IMR-90 (cell line): ENCODE data around the gene PTPRO. TPM values are rescaled to one million over a fixed set of nuclear protein-coding genes. Genes with fewer than 3 reads are reported as not detected.

Source experiments
- ATAC-seq: fragments of 200-7000 bp; cut with Tn5 transposase; 2 replicates; pipeline ENCODE4 v1.9.1; 2020; ENCODE audit warnings: low read depth, mild to moderate bottlenecking, moderate library complexity
- BruUV-seq: library from RNA; stranded (reverse); fragments of 400-500 nt; replicated peaks from 2 replicates; lab custom pipeline; 2021; lab: Mats Ljungman, UMichigan
- CTCF ChIA-PET: fragments of 300-600 bp; formaldehyde crosslinking; extraction: SDS; loops from one replicate; lab custom pipeline; 2021; ENCODE audit warnings: antibody characterized with exemption; lab: Yijun Ruan, JAX
- POLR2A ChIA-PET: fragments of 300-600 bp; sonication (Branson Sonifier 250); formaldehyde crosslinking; loops from one replicate; lab custom pipeline; 2022; ENCODE audit warnings: antibody characterized with exemption; ENCODE audit not compliant: unreplicated experiment; lab: Charles Lee
- DNase-seq: peaks from one replicate; pipeline ENCODE4 v3.0.0; 2013
- H2AFZ ChIP-seq: replicated peaks from 2 replicates; pipeline ENCODE3; 2013; ENCODE audit warnings: low read length, mild to moderate bottlenecking; ENCODE audit not compliant: poor library complexity
- H2AK5ac ChIP-seq: 2 replicates; pipeline ENCODE4 v1.6.1; 2013; ENCODE audit warnings: low read depth, low read length, inconsistent platforms
- H2AK9ac ChIP-seq: replicated peaks from 2 replicates; pipeline ENCODE3; 2013; ENCODE audit warnings: mild to moderate bottlenecking, low read depth, low read length, moderate library complexity; ENCODE audit not compliant: poor library complexity
- H2BK120ac ChIP-seq: 2 replicates; pipeline ENCODE4 v1.6.1; 2013; ENCODE audit warnings: low read depth, low read length, inconsistent platforms
- H2BK15ac ChIP-seq: 3 replicates; pipeline ENCODE4 v1.6.1; 2013; ENCODE audit warnings: low read depth, low read length, inconsistent platforms
- H2BK20ac ChIP-seq: 2 replicates; pipeline ENCODE4 v1.6.1; 2013; ENCODE audit warnings: low read depth, mild to moderate bottlenecking, inconsistent platforms, low read length, moderate library complexity
- H2BK5ac ChIP-seq: 2 replicates; pipeline ENCODE4 v1.6.1; 2013; ENCODE audit warnings: mild to moderate bottlenecking, low read depth, low read length, inconsistent platforms; ENCODE audit not compliant: poor library complexity, severe bottlenecking
- H3K14ac ChIP-seq: replicated peaks from 2 replicates; pipeline ENCODE4 v1.6.1; 2013; ENCODE audit warnings: low read depth, low read length, inconsistent platforms
- H3K18ac ChIP-seq: 2 replicates; pipeline ENCODE4 v1.6.1; 2013; ENCODE audit warnings: low read depth, low read length, control low read depth
- H3K23ac ChIP-seq: 2 replicates; pipeline ENCODE4 v1.6.1; 2013; ENCODE audit warnings: low read depth, low read length, inconsistent platforms
- H3K27ac ChIP-seq: 2 replicates; pipeline ENCODE4 v1.5.1; 2013; ENCODE audit warnings: mild to moderate bottlenecking, control low read depth, low read length; ENCODE audit not compliant: insufficient read depth
- H3K27me3 ChIP-seq: 2 replicates; pipeline ENCODE4 v1.6.1; 2013; ENCODE audit warnings: low read length; ENCODE audit not compliant: control insufficient read depth, insufficient read depth
- H3K36me3 ChIP-seq: 2 replicates; pipeline ENCODE4 v1.6.1; 2013; ENCODE audit warnings: low read length, mixed read lengths; ENCODE audit not compliant: control insufficient read depth, insufficient read depth
- H3K4ac ChIP-seq: 2 replicates; pipeline ENCODE4 v1.6.1; 2013; ENCODE audit warnings: low read depth, low read length, inconsistent platforms
- H3K4me1 ChIP-seq: 2 replicates; pipeline ENCODE4 v1.6.1; 2013; ENCODE audit warnings: low read length, mixed read lengths; ENCODE audit not compliant: control insufficient read depth, insufficient read depth
- H3K4me2 ChIP-seq: 2 replicates; pipeline ENCODE4 v1.6.1; 2013; ENCODE audit warnings: low read depth, mild to moderate bottlenecking, control low read depth, low read length, moderate library complexity
- H3K4me3 ChIP-seq: 2 replicates; pipeline ENCODE4 v1.5.1; 2013; ENCODE audit warnings: low read depth, mild to moderate bottlenecking, control low read depth, low read length, moderate library complexity; ENCODE audit not compliant: insufficient read depth
- H3K56ac ChIP-seq: 2 replicates; pipeline ENCODE4 v1.6.1; 2013; ENCODE audit warnings: low read length, inconsistent platforms; ENCODE audit not compliant: insufficient read depth; ENCODE audit errors: extremely low read depth
- H3K79me1 ChIP-seq, 2 experiments: 2 replicates each; pipeline ENCODE4 v1.6.1; 2013; ENCODE audit warnings: low read length in 2 of 2, inconsistent platforms in 1 of 2, low read depth in 1 of 2
- H3K9ac ChIP-seq: 2 replicates; pipeline ENCODE4 v1.6.1; 2013; ENCODE audit warnings: low read depth, low read length, control low read depth
- H3K9me1 ChIP-seq: 2 replicates; pipeline ENCODE4 v1.6.1; 2013; ENCODE audit warnings: low read length, inconsistent platforms; ENCODE audit not compliant: insufficient read depth
- H3K9me3 ChIP-seq: 2 replicates; pipeline ENCODE4 v1.6.1; 2013; ENCODE audit warnings: low read length; ENCODE audit not compliant: control insufficient read depth, insufficient read depth
- H4K20me1 ChIP-seq: 2 replicates; pipeline ENCODE4 v1.6.1; 2013; ENCODE audit warnings: low read length, inconsistent platforms; ENCODE audit not compliant: insufficient read depth
- H4K5ac ChIP-seq: 2 replicates; pipeline ENCODE4 v1.6.1; 2013; ENCODE audit warnings: mild to moderate bottlenecking, low read depth, low read length, control low read depth
- H4K8ac ChIP-seq, 2 experiments: 2 replicates each; pipeline ENCODE4 v1.6.1; 2013; ENCODE audit warnings: low read depth in 2 of 2, low read length in 2 of 2, control low read depth in 1 of 2, inconsistent platforms in 1 of 2
- H4K91ac ChIP-seq: 2 replicates; pipeline ENCODE4 v1.6.1; 2013; ENCODE audit warnings: low read depth, low read length, inconsistent platforms; ENCODE audit not compliant: insufficient read depth
- BHLHE40 ChIP-seq: fragments of 150-350 bp; IDR thresholded peaks from 2 replicates; pipeline ENCODE4 v1.6.1; 2016; ENCODE audit warnings: mild to moderate bottlenecking, low read depth, low read length
- CEBPB ChIP-seq: IDR thresholded peaks from 2 replicates; pipeline ENCODE4 v1.6.1; 2012; ENCODE audit warnings: low read depth, low read length, improper control_type of control experiment
- CHD1 ChIP-seq: IDR thresholded peaks from 2 replicates; pipeline ENCODE4 v1.6.1; 2012; ENCODE audit warnings: low read depth, low read length, improper control_type of control experiment
- CTCF ChIP-seq: conservative IDR thresholded peaks from 2 replicates; pipeline ENCODE4 v1.5.1; 2012; ENCODE audit warnings: mild to moderate bottlenecking, low read depth, low read length, improper control_type of control experiment
- ELK1 ChIP-seq: fragments of 150-350 bp; IDR thresholded peaks from 2 replicates; pipeline ENCODE4 v1.6.1; 2016; ENCODE audit warnings: low read depth, mild to moderate bottlenecking, low read length, moderate library complexity, borderline replicate concordance
- FOS ChIP-seq: fragments of 150-350 bp; IDR thresholded peaks from 2 replicates; pipeline ENCODE4 v1.6.1; 2016; ENCODE audit warnings: low read depth, low read length
- MAFK ChIP-seq: IDR thresholded peaks from 2 replicates; pipeline ENCODE4 v1.6.1; 2012; ENCODE audit warnings: low read depth, low read length, improper control_type of control experiment
- MAZ ChIP-seq: IDR thresholded peaks from 2 replicates; pipeline ENCODE4 v1.6.1; 2012; ENCODE audit warnings: low read depth, mild to moderate bottlenecking, low read length, improper control_type of control experiment, moderate library complexity, borderline replicate concordance
- MXI1 ChIP-seq: IDR thresholded peaks from 2 replicates; pipeline ENCODE4 v1.6.1; 2012; ENCODE audit warnings: low read depth, mild to moderate bottlenecking, low read length, moderate library complexity, borderline replicate concordance
- NFE2L2 ChIP-seq: fragments of 150-350 bp; IDR thresholded peaks from 2 replicates; pipeline ENCODE4 v1.6.1; 2016; ENCODE audit warnings: low read depth, mild to moderate bottlenecking, low read length
- POLR2A ChIP-seq: IDR thresholded peaks from 2 replicates; pipeline ENCODE4 v1.6.1; 2012; ENCODE audit warnings: mild to moderate bottlenecking, low read depth, low read length
- RAD21 ChIP-seq: IDR thresholded peaks from 2 replicates; pipeline ENCODE4 v1.6.1; 2012; ENCODE audit warnings: low read length, improper control_type of control experiment
- RCOR1 ChIP-seq: IDR thresholded peaks from 2 replicates; pipeline ENCODE4 v1.6.1; 2012; ENCODE audit warnings: mild to moderate bottlenecking, low read length, improper control_type of control experiment; ENCODE audit not compliant: insufficient replicate concordance
- RFX5 ChIP-seq: IDR thresholded peaks from 2 replicates; pipeline ENCODE4 v1.8.0; 2012; ENCODE audit warnings: low read depth, mild to moderate bottlenecking, low read length, moderate library complexity
- SMC3 ChIP-seq: fragments of 150-350 bp; IDR thresholded peaks from 2 replicates; pipeline ENCODE4 v1.6.1; 2016; ENCODE audit warnings: low read depth, mild to moderate bottlenecking, antibody characterized with exemption, low read length, moderate library complexity
- USF2 ChIP-seq: fragments of 150-350 bp; IDR thresholded peaks from 2 replicates; pipeline ENCODE4 v1.6.1; 2017; ENCODE audit warnings: mild to moderate bottlenecking, antibody characterized with exemption, low read length, low read depth
- WGBS, 2 experiments: methylation state at CpG; one replicate each; pipeline versions ENCODE4 v1.1.5 to v1.1.7; 2013; ENCODE audit warnings: missing lambda C conversion rate in 2 of 2; ENCODE audit not compliant: insufficient read length in 1 of 2; ENCODE audit errors: extremely low coverage in 2 of 2; 5-methylcytosine and 5-hydroxymethylcytosine counted together
- dilution Hi-C: fragments of 300-500 bp; cut with HindIII; formaldehyde crosslinking; loops from one replicate; pipeline ENCODE4 v1.14.3; 2018; ENCODE audit warnings: low sequenced_read_pairs; ENCODE audit not compliant: unreplicated experiment
- in situ Hi-C: fragments of 300-500 bp; cut with MboI; formaldehyde crosslinking; loops from 3 replicates; pipeline ENCODE4 v1.14.3; 2019; ENCODE audit warnings: low sequenced_read_pairs, inconsistent platforms, mixed read lengths
- intact Hi-C: fragments of 100-400 bp; cut with micrococcal nuclease; formaldehyde crosslinking; loops from 2 replicates; pipeline ENCODE4 v1.10.0; 2022
- polyA plus RNA-seq, 3 experiments: library from polyadenylated mRNA; depleted of rRNA; stranded (reverse); fragments of >200 nt; gene quantifications; 2 replicates each; pipeline ENCODE4 v1.2.3, GENCODE V29; 2012; ENCODE audit warnings: low replicate concordance in 1 of 3
- total RNA-seq: library from RNA; depleted of rRNA; stranded (reverse); fragments of >200 nt; gene quantifications from 2 replicates; pipeline ENCODE4 v1.2.3, GENCODE V29; 2012

Gene PTPRO
- total and polyA plus RNA-seq, 2 of the 4 experiments (the other 2 are of a cell fraction), result 0.03 to 0.18 TPM

GRCh38 chr12:15417691-15418090 is 95.4 kb downstream of the PTPRO start:
- no peak overlapping the region for H3K4ac ChIP-seq
- no peak overlapping the region for H3K23ac ChIP-seq
- ChIA-PET CTCF (no interaction called here), POLR2A (interaction anchor here (0.6 kb wide), 1 partner anchor 78 kb away, joined by 3 read pairs; no protein-coding TSS in a partner anchor)
- no peaks in the 10 kb centered on the region for H3K79me1 ChIP-seq
- no peak overlapping the region for H3K18ac ChIP-seq
- H3K56ac ChIP-seq, result no peak overlapping the region
- no peak overlapping the region for H2BK20ac ChIP-seq
- BruUV-seq, result no TSS peak
- H3K9ac ChIP-seq, result no peak overlapping the region
- WGBS, 2 experiments, result no CpG with 5 or more reads among the region's 3 CpGs
- no peak overlapping the region for H4K91ac ChIP-seq
- H2AFZ ChIP-seq, result no peak overlapping the region
- H2BK15ac ChIP-seq, result no peak overlapping the region
- no peak overlapping the region for H3K27ac ChIP-seq
- H4K5ac ChIP-seq, result no peak overlapping the region
- H2BK120ac ChIP-seq, result no peak overlapping the region
- no peaks in the 10 kb centered on the region for H3K36me3 ChIP-seq
- no peak for TF ChIP-seq NFE2L2
- no peak for TF ChIP-seq CHD1
- no peak for TF ChIP-seq RAD21
- TF ChIP-seq BHLHE40, result no peak
- TF ChIP-seq MXI1, result no peak
- no peak for TF ChIP-seq SMC3
- TF ChIP-seq POLR2A, result no peak
- TF ChIP-seq ELK1, result no peak
- TF ChIP-seq CEBPB, result no peak
- no peak for TF ChIP-seq MAFK
- no peak for TF ChIP-seq USF2
- TF ChIP-seq RFX5, result no peak
- TF ChIP-seq CTCF, result no peak
- no peak for TF ChIP-seq FOS
- no peak for TF ChIP-seq MAZ
- no peak for TF ChIP-seq RCOR1
- intact Hi-C loops (no loop called here), dilution Hi-C loops (no loop called here), in situ Hi-C loops (no loop called here)
- H2BK5ac ChIP-seq, result no peak overlapping the region
- no peaks in the 10 kb centered on the region for H3K4me1 ChIP-seq
- H3K9me1 ChIP-seq, result no peaks in the 10 kb centered on the region
- H3K14ac ChIP-seq, result no peak overlapping the region
- no peak overlapping the region for H3K4me3 ChIP-seq
- H2AK9ac ChIP-seq, result no peak overlapping the region
- no peak overlapping the region for H3K4me2 ChIP-seq
- H3K9me3 ChIP-seq, result no peaks in the 10 kb centered on the region
- no peaks in the 10 kb centered on the region for H4K20me1 ChIP-seq
- DNase-seq (no peak), ATAC-seq (no peak)
- no peak overlapping the region for H2AK5ac ChIP-seq
- H3K27me3 ChIP-seq, result no peaks in the 10 kb centered on the region
- H4K8ac ChIP-seq, result no peak overlapping the region
